H1 (cell line): Measurements from ENCODE around the gene COX6A1. TPM values are rescaled to one million over a fixed set of nuclear protein-coding genes. Genes with fewer than 3 reads are reported as not detected.

Source experiments
- BACH1 ChIP-seq: IDR thresholded peaks from 2 replicates; pipeline ENCODE4 v1.6.1; 2012; ENCODE audit warnings: low read length, improper control_type of control experiment
- GABPA ChIP-seq: IDR thresholded peaks from 2 replicates; pipeline ENCODE4 v1.6.1; 2011; ENCODE audit warnings: mild to moderate bottlenecking, low read length, moderate library complexity, borderline replicate concordance; ENCODE audit not compliant: insufficient read depth
- POLR2A ChIP-seq, 2 experiments: IDR thresholded peaks; 1 replicate in 1 of 2; 2 replicates in 1 of 2; pipeline ENCODE4 v1.6.1; 2011; ENCODE audit warnings: low read depth in 2 of 2, low read length in 2 of 2, mild to moderate bottlenecking in 2 of 2; ENCODE audit errors: control extremely low read depth in 1 of 2
- POLR2AphosphoS5 ChIP-seq: IDR thresholded peaks from 2 replicates; pipeline ENCODE4 v1.6.1; 2011; ENCODE audit warnings: low read depth, low read length
- TAF1 ChIP-seq: IDR thresholded peaks from 2 replicates; pipeline ENCODE4 v1.6.1; 2011; ENCODE audit warnings: mild to moderate bottlenecking, low read depth, low read length
- polyA plus RNA-seq, 7 experiments: library from polyadenylated mRNA; depleted of rRNA in 3 of 7; stranded (reverse) in 5 of 7; unstranded in 2 of 7; fragments of >200 nt in 5 of 7; fragments of 200-250 nt in 2 of 7; gene quantifications; 1 replicate in 5 of 7; 2 replicates in 1 of 7; 4 replicates in 1 of 7; pipeline versions ENCODE4 v1.2.1 to v1.2.3, GENCODE V29; 2011 to 2013; ENCODE audit warnings: missing spikeins in 2 of 7, mixed read lengths in 2 of 7
- total RNA-seq: library from RNA; stranded (reverse); fragmentation: NEBNext Ultra II Directional; extraction: Animal tissue kit (Norgen Biotek cat#: 25700); gene quantifications from 2 replicates; pipeline ENCODE4 v1.2.1, GENCODE V29; 2021
- TF ChIP-seq, protein P1 (sequence below): IDR thresholded peaks from 2 replicates; pipeline ENCODE4 v1.6.1; 2011; ENCODE audit warnings: low read length, improper control_type of control experiment
- TF ChIP-seq, protein P2 (sequence below): fragments of 300-600 bp; sonication (generic); IDR thresholded peaks from 2 replicates; pipeline ENCODE4 v1.7.1; 2012; ENCODE audit warnings: low read length, moderate library complexity, mild to moderate bottlenecking, inconsistent platforms; ENCODE audit not compliant: insufficient replicate concordance

COX6A1 gene
- total and polyA plus RNA-seq, 2 of the 8 experiments (the other 6 are each of a cell fraction or from before 2014, with no cell fraction given), result 437 to 2,792 TPM

DNA sequence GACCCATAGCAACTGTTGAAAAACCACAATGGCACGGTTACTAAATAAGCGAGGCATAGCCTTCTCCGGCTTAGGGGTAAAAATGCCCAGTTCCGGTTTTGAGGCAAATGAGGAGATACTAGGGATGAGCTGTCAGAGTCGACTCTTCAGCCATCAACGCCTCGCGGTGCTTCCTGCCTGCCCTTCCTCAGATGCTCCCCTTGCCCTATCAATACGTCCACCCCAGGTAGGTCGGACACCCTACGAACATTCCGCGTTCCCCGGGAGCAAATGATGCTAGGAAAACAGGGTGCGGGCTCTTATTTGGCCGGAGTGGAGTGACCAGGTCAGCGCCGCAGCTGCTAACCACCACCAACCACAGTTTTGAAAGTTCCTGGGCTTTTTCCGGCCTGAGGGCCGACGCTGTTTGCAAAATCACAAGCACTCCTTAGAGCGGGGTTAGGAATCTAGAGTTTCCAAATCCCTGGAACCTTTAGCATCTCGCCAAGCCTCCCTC lies 30.5 kb downstream of the COX6A1 start (continued):
- TF ChIP-seq, protein P1, sequence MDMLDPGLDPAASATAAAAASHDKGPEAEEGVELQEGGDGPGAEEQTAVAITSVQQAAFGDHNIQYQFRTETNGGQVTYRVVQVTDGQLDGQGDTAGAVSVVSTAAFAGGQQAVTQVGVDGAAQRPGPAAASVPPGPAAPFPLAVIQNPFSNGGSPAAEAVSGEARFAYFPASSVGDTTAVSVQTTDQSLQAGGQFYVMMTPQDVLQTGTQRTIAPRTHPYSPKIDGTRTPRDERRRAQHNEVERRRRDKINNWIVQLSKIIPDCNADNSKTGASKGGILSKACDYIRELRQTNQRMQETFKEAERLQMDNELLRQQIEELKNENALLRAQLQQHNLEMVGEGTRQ, result no peak
- TF ChIP-seq POLR2AphosphoS5, result 0 out of 2 replicates have a peak, but pooled peaks have one; percentile 22
- TF ChIP-seq, protein P2, sequence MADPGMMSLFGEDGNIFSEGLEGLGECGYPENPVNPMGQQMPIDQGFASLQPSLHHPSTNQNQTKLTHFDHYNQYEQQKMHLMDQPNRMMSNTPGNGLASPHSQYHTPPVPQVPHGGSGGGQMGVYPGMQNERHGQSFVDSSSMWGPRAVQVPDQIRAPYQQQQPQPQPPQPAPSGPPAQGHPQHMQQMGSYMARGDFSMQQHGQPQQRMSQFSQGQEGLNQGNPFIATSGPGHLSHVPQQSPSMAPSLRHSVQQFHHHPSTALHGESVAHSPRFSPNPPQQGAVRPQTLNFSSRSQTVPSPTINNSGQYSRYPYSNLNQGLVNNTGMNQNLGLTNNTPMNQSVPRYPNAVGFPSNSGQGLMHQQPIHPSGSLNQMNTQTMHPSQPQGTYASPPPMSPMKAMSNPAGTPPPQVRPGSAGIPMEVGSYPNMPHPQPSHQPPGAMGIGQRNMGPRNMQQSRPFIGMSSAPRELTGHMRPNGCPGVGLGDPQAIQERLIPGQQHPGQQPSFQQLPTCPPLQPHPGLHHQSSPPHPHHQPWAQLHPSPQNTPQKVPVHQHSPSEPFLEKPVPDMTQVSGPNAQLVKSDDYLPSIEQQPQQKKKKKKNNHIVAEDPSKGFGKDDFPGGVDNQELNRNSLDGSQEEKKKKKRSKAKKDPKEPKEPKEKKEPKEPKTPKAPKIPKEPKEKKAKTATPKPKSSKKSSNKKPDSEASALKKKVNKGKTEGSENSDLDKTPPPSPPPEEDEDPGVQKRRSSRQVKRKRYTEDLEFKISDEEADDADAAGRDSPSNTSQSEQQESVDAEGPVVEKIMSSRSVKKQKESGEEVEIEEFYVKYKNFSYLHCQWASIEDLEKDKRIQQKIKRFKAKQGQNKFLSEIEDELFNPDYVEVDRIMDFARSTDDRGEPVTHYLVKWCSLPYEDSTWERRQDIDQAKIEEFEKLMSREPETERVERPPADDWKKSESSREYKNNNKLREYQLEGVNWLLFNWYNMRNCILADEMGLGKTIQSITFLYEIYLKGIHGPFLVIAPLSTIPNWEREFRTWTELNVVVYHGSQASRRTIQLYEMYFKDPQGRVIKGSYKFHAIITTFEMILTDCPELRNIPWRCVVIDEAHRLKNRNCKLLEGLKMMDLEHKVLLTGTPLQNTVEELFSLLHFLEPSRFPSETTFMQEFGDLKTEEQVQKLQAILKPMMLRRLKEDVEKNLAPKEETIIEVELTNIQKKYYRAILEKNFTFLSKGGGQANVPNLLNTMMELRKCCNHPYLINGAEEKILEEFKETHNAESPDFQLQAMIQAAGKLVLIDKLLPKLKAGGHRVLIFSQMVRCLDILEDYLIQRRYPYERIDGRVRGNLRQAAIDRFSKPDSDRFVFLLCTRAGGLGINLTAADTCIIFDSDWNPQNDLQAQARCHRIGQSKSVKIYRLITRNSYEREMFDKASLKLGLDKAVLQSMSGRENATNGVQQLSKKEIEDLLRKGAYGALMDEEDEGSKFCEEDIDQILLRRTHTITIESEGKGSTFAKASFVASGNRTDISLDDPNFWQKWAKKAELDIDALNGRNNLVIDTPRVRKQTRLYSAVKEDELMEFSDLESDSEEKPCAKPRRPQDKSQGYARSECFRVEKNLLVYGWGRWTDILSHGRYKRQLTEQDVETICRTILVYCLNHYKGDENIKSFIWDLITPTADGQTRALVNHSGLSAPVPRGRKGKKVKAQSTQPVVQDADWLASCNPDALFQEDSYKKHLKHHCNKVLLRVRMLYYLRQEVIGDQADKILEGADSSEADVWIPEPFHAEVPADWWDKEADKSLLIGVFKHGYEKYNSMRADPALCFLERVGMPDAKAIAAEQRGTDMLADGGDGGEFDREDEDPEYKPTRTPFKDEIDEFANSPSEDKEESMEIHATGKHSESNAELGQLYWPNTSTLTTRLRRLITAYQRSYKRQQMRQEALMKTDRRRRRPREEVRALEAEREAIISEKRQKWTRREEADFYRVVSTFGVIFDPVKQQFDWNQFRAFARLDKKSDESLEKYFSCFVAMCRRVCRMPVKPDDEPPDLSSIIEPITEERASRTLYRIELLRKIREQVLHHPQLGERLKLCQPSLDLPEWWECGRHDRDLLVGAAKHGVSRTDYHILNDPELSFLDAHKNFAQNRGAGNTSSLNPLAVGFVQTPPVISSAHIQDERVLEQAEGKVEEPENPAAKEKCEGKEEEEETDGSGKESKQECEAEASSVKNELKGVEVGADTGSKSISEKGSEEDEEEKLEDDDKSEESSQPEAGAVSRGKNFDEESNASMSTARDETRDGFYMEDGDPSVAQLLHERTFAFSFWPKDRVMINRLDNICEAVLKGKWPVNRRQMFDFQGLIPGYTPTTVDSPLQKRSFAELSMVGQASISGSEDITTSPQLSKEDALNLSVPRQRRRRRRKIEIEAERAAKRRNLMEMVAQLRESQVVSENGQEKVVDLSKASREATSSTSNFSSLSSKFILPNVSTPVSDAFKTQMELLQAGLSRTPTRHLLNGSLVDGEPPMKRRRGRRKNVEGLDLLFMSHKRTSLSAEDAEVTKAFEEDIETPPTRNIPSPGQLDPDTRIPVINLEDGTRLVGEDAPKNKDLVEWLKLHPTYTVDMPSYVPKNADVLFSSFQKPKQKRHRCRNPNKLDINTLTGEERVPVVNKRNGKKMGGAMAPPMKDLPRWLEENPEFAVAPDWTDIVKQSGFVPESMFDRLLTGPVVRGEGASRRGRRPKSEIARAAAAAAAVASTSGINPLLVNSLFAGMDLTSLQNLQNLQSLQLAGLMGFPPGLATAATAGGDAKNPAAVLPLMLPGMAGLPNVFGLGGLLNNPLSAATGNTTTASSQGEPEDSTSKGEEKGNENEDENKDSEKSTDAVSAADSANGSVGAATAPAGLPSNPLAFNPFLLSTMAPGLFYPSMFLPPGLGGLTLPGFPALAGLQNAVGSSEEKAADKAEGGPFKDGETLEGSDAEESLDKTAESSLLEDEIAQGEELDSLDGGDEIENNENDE, result no peak
- peak; percentile 32; the same call in 1 of the 2 replicates for TF ChIP-seq TAF1
- TF ChIP-seq GABPA, result 0 out of 2 replicates have a peak, but pooled peaks have one; percentile 40
- peak in 1 of 2 experiments; percentile 25; a peak in 1 of 3 replicates for TF ChIP-seq POLR2A (IDR thresholded peaks at IDR 0.05; ENCODE audit: control extremely low read depth in 1 of 2, low read depth in 2 of 2, low read length in 2 of 2)
- no peak for TF ChIP-seq BACH1
